Bronchial epithelial cell (primary cell): ENCODE results near the gene PPP2R3A. TPM values are rescaled to one million over a fixed set of nuclear protein-coding genes. Genes with fewer than 3 reads are reported as not detected.
A peak's percentile ranks its signal among the peaks of the same experiment; 100 is the strongest.

Experiments used
- DNase-seq: peaks from one replicate; pipeline ENCODE4 v3.0.0-alpha.2; 2010; ENCODE audit warnings: low read depth
- FAIRE-seq: peaks from 2 replicates; lab custom pipeline; 2011; peaks lifted over from hg19 to GRCh38; lab: Jason Lieb, UNC
- H3K27me3 ChIP-seq: 2 replicates; pipeline ENCODE4 v1.5.1; 2011; ENCODE audit warnings: low read length; ENCODE audit not compliant: control insufficient read depth, insufficient read depth
- H3K36me3 ChIP-seq: 2 replicates; pipeline ENCODE4 v1.5.1; 2011; ENCODE audit warnings: low read length; ENCODE audit not compliant: control insufficient read depth, insufficient read depth
- H3K4me3 ChIP-seq: 2 replicates; pipeline ENCODE4 v1.5.1; 2011; ENCODE audit warnings: mild to moderate bottlenecking, low read depth, low read length, control low read depth
- total RNA-seq: library from RNA; depleted of rRNA; stranded (reverse); fragments of >200 nt; gene quantifications from 2 replicates; pipeline ENCODE4 v1.2.1, GENCODE V29; 2014
- TF ChIP-seq, protein P1 (sequence below): IDR thresholded peaks from 2 replicates; pipeline ENCODE4 v1.5.1; 2011; ENCODE audit warnings: mild to moderate bottlenecking, moderate library complexity, low read length, control low read depth, inconsistent platforms; ENCODE audit not compliant: insufficient read depth, severe bottlenecking

The PPP2R3A gene
- total RNA-seq, 1 donor from 2014 or later, result 4.2 TPM

DNA sequence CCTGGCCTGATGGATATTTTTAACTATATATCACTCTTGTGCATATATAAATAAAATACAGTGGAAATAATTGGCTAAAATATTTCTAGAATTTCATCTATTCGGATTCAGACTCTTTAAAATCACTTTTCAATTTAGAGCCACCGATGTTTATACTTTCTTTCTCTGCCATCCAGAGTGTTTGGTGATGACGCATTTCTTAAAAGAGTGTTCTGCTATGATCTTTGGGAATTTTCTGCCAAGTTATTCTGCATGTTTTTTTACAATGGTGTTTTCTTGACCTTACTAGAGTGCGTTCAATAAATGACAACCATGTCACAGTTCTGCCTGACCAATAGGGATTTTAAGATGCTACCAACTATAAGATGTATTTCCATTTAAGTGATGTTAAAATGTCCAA lies 30.2 kb downstream of the PPP2R3A start:
- DNase-seq (no peak), FAIRE-seq (no peak)
- H3K27me3 ChIP-seq, result no peaks in the 10 kb centered on the region
- H3K4me3 ChIP-seq, result no peak overlapping the region
- H3K36me3 ChIP-seq, result no peaks in the 10 kb centered on the region
- TF ChIP-seq, protein P1, sequence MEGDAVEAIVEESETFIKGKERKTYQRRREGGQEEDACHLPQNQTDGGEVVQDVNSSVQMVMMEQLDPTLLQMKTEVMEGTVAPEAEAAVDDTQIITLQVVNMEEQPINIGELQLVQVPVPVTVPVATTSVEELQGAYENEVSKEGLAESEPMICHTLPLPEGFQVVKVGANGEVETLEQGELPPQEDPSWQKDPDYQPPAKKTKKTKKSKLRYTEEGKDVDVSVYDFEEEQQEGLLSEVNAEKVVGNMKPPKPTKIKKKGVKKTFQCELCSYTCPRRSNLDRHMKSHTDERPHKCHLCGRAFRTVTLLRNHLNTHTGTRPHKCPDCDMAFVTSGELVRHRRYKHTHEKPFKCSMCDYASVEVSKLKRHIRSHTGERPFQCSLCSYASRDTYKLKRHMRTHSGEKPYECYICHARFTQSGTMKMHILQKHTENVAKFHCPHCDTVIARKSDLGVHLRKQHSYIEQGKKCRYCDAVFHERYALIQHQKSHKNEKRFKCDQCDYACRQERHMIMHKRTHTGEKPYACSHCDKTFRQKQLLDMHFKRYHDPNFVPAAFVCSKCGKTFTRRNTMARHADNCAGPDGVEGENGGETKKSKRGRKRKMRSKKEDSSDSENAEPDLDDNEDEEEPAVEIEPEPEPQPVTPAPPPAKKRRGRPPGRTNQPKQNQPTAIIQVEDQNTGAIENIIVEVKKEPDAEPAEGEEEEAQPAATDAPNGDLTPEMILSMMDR, result no peak

DNA sequence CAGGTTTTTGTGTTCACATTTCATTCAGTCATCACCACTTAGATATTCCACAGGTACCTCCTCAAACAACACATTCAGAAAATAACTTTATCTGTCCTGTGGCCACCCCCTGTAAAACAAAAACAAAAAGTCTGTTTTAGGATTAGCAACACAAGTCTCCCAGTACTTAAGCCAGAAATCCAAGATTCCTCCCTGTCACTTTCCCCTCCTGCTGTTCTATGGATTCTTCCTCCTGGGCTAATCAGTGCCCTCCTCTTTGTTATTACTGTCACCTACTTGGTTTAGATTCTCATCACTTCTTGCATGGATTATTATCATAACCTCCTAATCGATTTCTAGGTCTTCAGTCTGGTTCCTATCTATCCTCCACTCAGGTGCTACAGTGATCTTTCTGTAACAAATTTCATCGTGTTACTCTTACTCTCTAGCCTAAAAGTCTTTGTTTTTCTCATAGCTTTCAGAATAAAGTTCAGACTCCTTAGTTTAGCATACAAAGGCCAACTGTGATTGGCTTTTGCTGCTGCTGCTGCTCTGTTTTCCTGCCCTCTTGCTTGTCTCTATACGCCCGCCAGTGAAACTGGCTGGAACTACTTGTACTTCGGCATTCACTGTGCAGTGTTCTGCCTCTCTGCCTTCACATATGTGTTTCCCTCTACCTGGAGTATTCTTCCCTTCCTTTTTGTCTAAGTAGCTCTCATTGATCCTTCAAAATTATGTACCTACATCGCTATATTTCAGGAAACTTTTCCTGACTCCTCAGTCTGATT lies 32.2 kb downstream of the PPP2R3A start:
- TF ChIP-seq, protein P1, result no peak
- no peak overlapping the region for H3K4me3 ChIP-seq
- H3K27me3 ChIP-seq, result no peaks in the 10 kb centered on the region
- no peaks in the 10 kb centered on the region for H3K36me3 ChIP-seq
- no peak for FAIRE-seq
- no peak for DNase-seq

DNA sequence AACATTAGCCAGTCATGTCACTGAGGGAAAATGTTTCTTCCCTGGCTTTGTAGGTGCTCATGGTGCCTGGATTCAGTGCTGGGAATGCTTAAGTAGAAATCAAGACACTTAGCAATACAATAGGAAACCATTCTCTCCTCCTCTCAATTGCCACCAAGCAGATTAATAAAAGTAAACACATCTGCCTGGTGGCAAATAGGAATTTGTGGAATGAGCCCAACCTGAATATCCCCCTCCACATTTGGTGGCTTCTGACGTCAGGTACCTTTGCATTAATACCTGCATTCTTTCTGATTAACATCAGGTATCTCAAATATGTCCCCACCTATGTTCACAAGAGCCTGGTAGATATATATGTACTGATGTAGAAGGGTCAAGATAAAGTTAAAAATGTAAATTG lies 42.7 kb downstream of the PPP2R3A start:
- FAIRE-seq, result no peak
- TF ChIP-seq, protein P1, result no peak
- DNase-seq, result no peak
- Histone ChIP-seq H3K27me3 (no peaks in the 10 kb centered on the region), H3K36me3 (no peaks in the 10 kb centered on the region), H3K4me3 (no peak overlapping the region)

DNA sequence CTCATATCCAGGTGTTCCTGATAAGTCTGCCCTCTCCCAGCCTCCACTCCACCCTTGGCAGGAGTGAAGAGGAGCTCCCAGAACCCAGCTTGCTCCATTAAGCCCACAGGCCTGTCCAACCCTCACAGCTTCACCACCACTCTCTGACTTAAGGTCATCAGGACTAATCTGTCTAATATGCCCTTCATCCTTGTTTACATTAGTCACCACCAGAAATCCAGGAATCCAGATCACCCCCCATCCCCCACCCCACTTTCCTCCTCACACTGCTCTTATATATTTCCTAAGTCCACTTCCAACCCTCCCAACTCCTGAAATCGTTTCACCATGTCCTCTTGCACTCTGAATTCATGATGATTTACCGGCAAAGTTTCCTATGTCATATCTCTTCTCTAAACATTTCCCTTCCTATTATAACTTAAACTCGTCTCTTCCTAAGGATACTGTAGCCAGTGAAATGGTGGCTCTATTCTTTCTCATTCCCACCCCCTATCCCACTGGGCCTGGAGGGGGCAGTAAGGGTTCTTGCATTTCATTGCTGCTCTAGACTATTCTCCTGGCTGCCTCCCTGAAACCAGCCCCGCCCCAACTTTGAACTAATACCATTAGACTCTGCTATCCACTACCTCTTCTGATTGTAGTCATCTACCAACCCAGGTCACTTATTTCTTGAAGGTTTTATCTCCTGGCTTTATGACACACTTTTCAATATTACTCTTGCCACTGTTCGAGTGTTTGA lies 43.4 kb downstream of the PPP2R3A start:
- DNase-seq, result no peak
- H3K4me3 ChIP-seq, result no peak overlapping the region
- FAIRE-seq, result no peak
- TF ChIP-seq, protein P1, result no peak
- H3K36me3 ChIP-seq, result no peaks in the 10 kb centered on the region
- no peaks in the 10 kb centered on the region for H3K27me3 ChIP-seq

DNA sequence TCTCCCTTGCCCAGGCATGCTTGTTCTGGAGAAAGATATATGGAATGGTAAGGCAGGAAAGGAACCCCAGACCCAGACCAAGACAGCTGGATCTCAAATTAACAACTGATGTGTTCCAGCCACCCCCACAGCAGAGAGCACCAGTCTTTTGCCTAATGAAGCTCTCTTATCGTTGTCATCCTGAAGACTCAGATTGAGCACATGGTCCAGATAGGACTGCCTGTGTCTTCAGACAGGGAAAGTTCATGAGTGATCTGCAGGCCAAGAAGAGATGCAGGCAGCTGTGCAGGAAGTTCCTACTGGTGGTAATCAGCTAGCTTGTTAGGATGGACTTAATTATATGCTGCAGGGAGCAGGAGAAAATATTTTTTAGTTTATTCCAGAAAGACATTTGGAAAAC lies 53.3 kb downstream of the PPP2R3A start:
- no peaks in the 10 kb centered on the region for H3K27me3 ChIP-seq
- H3K4me3 ChIP-seq, result no peak overlapping the region
- no peaks in the 10 kb centered on the region for H3K36me3 ChIP-seq
- peak; percentile 86 for FAIRE-seq
- DNase-seq, result no peak
- TF ChIP-seq, protein P1, result no peak
